Mesenteric fat pad (tissue), 1 donor: ENCODE results near the gene CD101. TPM values are rescaled to one million over a fixed set of nuclear protein-coding genes. Genes with fewer than 3 reads are reported as not detected.
"Not testable (repeated sequence)": the region's sequence is repeated elsewhere in the genome, so short reads cannot be mapped to it uniquely, and the experiment has no call there.

Experiments used
- DNase-seq: peaks from one replicate; pipeline ENCODE4 v3.0.0-alpha.2; 2020; ENCODE audit warnings: low spot score
- long read RNA-seq: library from polyadenylated mRNA; unstranded; transcript quantifications from one replicate; pipeline ENCODE4 v2.0.0, GENCODE V29; 2020
- total RNA-seq: library from RNA; stranded (reverse); fragmentation: NEBNext Ultra II Directional; extraction: Animal tissue kit (Norgen Biotek cat#: 25700); gene quantifications from one replicate; pipeline ENCODE4 v1.2.1, GENCODE V29; 2021
- donor health status: DM: yes; HTN: yes; CAD: no.

The CD101 gene, protein sequence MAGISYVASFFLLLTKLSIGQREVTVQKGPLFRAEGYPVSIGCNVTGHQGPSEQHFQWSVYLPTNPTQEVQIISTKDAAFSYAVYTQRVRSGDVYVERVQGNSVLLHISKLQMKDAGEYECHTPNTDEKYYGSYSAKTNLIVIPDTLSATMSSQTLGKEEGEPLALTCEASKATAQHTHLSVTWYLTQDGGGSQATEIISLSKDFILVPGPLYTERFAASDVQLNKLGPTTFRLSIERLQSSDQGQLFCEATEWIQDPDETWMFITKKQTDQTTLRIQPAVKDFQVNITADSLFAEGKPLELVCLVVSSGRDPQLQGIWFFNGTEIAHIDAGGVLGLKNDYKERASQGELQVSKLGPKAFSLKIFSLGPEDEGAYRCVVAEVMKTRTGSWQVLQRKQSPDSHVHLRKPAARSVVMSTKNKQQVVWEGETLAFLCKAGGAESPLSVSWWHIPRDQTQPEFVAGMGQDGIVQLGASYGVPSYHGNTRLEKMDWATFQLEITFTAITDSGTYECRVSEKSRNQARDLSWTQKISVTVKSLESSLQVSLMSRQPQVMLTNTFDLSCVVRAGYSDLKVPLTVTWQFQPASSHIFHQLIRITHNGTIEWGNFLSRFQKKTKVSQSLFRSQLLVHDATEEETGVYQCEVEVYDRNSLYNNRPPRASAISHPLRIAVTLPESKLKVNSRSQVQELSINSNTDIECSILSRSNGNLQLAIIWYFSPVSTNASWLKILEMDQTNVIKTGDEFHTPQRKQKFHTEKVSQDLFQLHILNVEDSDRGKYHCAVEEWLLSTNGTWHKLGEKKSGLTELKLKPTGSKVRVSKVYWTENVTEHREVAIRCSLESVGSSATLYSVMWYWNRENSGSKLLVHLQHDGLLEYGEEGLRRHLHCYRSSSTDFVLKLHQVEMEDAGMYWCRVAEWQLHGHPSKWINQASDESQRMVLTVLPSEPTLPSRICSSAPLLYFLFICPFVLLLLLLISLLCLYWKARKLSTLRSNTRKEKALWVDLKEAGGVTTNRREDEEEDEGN
- 1.5 TPM for total RNA-seq
- long read RNA-seq, partial matches to known transcripts: 0 of 2 reads
- long read RNA-seq, other reads (novel, unspliced or antisense): 1 of 2 reads

DNA sequence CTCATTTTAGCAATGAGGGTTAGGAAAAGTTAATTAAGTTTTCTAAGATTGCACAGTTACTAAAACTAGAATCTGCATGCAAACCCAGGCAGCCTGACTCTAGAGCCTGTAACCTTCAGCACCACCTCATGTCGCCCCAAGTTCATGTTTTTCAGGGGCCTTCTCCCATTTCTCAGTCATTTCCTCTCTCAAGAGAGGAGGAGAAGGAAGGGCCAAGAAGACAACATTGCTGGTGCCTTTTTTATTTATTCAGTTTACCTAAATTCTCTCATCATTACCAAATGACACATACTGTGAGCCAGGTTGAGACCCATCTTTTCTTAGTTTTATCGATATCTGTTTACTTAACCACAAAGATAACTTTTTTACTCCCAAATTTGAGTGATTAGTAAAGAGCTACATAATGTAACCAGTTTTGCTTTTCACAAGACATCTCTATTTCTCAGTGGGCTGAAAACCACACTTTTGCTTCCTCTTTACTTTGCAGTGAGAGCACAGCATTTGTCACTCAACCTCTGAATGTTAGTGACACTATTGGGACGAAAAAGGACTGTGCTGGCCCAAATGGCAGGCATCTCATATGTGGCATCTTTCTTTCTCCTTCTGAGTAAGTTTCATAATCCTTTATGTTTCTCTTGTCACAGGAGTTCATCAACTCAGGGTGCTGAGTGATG, at the start of gene CD101:
Gene CD101 (plus strand): TSS at position 507 of the 674 bp plus-strand sequence. CDS start 58 bp downstream, at position 565.
- no peak for DNase-seq

GRCh38 chr1:116952738-116953275, 48.8 kb upstream of the CD101 start:
- no peak for DNase-seq

DNA sequence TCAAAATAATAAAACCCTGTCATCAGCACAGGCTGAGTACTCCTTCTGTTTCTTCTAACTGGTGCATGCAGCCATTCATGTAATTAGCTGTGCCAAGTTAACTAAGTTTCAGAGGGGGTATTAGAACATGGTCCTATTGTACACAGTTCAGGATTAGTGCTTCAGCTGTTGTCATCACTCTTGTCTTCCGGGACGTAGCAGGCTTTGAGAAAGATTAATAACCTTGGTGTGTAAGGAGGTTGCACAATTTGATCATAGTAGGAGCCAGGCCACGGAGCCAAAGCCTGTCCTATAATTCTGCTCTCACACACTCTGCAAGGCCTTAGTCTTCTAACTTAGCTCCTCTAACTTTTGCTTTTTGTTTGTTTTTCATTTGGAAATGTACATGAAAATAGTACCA, 47.1 kb upstream of the CD101 start:
- DNase-seq: no peak

DNA sequence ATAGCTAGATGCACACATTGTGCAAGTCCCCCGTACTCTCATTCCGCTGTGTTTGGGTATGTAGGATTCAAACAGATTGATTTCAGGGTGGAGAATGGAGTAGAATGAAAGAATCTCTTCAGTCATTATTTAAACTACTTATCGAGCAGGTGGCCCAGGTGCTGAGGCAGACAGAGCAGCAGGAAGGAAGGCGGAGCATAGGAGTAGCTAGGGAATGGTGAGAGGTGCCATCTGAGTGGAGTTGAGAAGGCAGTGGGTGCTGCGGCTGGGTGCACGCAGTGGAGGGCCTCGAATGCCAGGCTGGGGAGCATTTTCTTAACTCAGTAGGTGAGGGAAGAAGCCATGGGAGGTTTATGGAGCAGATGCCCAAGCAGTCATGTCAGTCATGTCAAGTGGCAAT, 45.2 kb upstream of the CD101 start:
- no peak for DNase-seq

GRCh38 chr1:116957646-116958045, 43.9 kb upstream of the CD101 start:
- no peak for DNase-seq

- DNase-seq: no peak
These were observed 43.5 kb upstream of the CD101 start for GRCh38 chr1:116958110-116958509.

DNA sequence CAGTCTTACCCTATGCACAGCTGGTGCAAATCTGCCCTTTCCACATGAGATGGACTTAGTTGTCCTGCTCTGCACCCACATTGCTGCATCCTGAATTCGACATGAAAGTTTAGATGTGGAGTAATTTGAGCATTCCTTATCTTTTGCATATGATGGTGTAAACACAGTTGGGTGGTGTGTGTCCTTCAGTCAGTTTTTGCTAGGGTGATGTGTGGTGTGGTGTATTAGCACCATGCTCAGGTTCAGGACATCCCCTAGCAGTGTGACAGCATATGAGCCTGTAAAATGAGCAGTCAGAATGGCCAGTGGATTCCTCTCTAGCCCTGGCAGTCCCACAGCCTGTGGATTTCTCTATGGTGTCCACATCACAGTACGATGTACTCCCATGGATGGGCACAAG, 42.6 kb upstream of the CD101 start:
- no peak for DNase-seq

GRCh38 chr1:116961606-116962005, 40.0 kb upstream of the CD101 start:
- no peak for DNase-seq

- DNase-seq: no peak
These were observed 38.4 kb upstream of the CD101 start for GRCh38 chr1:116962987-116963639.

GRCh38 chr1:116966791-116967190, 34.8 kb upstream of the CD101 start:
- DNase-seq: no peak

DNA sequence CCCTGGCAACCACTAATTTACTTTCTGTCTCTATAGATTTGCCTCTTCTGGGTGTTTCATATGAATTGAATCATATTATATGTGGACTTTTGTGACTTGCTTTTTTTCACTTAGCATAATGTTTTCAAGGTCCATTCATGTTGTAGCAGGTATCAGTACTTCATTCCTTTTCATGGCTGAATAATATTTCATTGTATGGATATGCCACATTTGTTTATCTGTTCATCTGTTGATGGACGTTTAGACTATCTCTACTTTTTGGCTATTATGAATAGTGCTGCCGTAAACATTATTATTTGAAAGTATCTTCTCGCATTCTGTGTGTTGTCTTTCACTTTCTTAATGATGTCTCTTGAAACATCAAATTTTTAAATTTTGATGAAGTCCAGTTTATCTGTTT, 32.8 kb upstream of the CD101 start:
- no peak for DNase-seq

GRCh38 chr1:116971258-116971860, 30.2 kb upstream of the CD101 start:
- no peak for DNase-seq

GRCh38 chr1:116971965-116972673, 29.4 kb upstream of the CD101 start:
- no peak for DNase-seq

- DNase-seq: no peak
These were observed 28.9 kb upstream of the CD101 start for GRCh38 chr1:116972674-116973030.

- not testable (repeated sequence) for DNase-seq
These were observed 21.3 kb upstream of the CD101 start for GRCh38 chr1:116980309-116980708.

GRCh38 chr1:116981521-116982037, 20.0 kb upstream of the CD101 start:
- DNase-seq: no peak

DNA sequence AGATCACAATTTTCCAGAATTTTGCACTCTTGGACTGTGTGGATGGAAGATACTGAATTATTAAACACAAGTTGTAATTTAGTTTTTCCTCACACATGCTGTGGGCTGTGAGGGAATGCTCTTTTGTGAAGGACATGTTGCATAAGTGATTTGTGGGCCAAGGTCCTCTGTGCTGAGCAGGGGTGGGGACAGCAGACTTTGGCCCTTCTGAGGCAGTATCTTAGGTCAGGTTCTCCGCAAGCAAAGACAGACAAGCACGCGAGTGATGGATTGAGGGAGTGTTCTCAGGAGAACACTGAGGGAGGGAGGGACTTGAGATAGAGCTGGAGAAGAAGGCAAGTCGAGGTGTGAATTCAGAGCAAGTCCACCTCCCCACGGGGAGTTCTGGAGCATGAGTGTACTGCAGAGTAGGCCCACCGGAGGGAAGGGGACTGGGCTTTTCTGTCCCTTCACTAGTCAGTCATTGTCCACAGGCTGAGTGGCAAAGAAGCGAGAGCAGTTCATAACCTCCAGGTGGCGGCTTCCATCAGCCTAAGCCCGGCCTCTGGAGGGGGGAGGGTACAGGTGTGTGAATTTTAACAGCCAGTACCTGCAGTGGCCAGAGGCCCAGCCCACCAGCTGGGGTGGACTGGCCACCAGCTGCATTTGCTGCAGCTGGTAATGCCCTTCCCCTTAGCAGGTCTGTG, 19.1 kb upstream of the CD101 start:
- no peak for DNase-seq

DNA sequence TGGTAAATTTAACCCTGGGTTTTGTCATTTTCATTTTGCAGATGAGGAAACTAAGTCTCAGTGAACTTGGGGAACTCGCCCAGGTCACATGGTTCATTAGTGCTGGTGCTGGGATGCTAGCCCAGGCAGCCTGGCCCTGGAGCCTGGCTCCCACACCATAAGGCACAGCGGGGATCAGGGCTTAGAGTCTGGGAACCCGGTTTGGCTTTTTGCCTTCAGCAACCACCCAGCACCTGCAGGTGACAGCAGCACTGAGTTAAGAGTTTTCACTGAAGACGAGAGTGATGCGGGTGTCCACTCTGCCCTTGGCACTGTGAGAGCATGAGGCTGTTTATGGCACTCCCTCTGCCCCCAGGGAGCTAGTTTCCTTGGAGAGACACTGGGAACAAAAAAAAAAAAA, 18.4 kb upstream of the CD101 start:
- no peak for DNase-seq

DNA sequence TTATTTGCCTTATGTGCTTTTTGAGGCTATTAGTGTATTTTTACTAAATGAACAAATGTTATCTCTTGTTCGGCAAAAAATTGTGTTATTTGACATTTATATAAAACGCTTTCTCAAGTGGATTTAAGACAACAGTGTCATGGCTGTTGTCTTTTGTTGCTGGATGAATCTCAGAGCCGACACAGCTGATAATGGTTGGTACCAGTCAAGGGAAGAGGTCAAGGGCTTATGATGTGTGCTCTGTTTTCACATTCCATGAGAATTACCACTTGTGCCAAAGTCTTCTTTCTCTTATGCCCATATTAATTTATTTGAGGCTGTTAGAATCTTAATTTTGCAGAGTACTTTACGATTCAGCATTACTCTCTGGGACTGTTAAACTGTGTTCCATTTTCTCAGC, 17.9 kb upstream of the CD101 start:
- DNase-seq: no peak
